Right kidney (tissue), 1 donor: ENCODE results near the gene PGAM2.
A peak's percentile ranks its signal among the peaks of the same experiment; 100 is the strongest.

Experiments used
- DNase-seq: peaks from one replicate; pipeline ENCODE4 v3.0.0-alpha.2; 2016

Gene PGAM2

DNA sequence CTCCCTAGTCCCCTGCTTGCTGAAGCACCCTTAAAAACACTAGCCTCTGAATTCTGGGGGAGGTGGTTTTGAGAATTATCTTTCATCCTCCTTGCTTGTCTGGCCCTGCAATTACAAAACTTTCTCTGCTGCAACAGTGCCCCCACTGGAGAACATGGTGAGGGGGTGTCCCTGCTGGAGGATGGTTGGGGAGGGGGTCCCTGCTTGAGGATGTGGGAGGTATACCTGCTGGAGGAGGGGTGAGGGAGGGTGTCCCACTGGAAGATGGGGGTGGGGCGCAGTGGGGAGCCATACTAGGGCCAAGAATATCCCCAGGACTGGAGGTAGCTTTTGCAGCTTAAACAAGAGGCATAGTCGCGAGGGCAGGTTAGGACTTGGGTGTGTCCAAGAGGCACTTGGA lies 20.2 kb upstream of the PGAM2 start:
- no peak for DNase-seq

DNA sequence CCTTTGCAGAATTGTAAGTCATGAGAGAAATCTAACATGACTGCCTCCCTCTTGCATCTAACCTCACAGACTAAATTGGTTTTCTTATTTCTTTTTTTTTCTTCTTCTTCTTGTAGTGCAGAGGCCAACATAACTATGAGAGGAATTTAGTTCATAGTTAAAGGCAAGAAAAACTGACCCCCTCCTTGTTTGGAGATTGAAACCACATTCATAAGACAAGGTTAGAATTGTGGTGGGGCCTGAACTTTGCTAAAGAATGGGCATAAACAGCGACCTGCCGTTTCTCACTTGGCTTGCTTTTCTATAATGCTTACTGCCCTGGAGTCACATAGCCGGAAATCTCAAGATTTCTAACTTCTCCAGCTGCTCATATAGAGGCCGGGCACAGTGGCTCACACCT lies 19.3 kb upstream of the PGAM2 start:
- no peak for DNase-seq

DNA sequence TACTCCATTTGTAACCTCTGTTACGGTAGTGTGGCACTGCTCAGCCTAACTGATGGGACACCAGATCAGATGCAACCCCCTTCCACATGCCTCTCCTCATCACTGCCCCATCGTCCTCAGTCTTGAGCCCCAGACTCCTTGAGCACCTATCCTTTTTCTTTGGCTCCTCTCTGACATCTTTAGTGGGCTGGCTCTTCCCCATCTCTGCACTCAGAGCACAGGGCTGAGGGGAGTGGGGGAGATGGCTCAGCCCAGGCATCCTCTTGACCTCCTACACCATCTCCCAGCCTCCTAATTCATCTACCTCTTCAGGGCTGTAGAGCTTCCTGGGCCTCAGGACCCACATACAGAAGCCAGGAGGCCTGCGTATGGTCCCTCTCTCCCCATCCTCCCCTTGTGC lies 18.4 kb upstream of the PGAM2 start:
- DNase-seq = no peak

GRCh38 chr7:44082541-44083207 lies 17.3 kb upstream of the PGAM2 start:
- DNase-seq = peak; percentile 83

- DNase-seq = no peak
Observed at GRCh38 chr7:44081266-44081748, 15.9 kb upstream of the PGAM2 start.

DNA sequence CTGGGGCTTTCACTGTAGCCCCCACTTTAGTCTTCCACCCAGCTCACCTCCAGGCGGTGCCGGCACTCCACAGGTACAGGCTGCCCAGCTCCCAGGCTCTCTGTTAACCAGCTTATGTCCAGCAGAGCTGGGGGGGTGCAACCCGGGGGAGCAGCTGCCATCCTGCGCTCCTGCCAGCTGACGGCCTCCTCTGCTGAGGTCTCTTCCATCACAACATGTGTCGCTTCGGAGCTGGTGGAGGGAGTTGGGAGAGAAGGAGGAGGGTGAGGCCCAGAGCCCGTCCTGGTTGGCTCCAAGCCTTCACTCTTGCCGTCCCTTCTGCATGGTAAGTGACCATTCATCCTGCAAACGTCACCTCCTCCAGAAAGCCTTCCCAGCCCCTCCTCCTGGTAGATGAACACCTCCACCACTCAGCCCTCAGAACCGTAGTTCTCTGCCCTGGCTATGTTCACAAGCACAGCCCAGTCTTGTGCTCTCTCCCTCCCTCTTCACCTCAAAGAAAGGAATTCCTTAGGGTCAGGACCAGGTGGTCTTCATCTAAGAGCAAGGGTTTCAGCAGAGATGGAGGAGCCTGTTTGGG lies 15.4 kb upstream of the PGAM2 start:
- DNase-seq = no peak

- DNase-seq = no peak
Observed at GRCh38 chr7:44080118-44080517, 14.8 kb upstream of the PGAM2 start.

DNA sequence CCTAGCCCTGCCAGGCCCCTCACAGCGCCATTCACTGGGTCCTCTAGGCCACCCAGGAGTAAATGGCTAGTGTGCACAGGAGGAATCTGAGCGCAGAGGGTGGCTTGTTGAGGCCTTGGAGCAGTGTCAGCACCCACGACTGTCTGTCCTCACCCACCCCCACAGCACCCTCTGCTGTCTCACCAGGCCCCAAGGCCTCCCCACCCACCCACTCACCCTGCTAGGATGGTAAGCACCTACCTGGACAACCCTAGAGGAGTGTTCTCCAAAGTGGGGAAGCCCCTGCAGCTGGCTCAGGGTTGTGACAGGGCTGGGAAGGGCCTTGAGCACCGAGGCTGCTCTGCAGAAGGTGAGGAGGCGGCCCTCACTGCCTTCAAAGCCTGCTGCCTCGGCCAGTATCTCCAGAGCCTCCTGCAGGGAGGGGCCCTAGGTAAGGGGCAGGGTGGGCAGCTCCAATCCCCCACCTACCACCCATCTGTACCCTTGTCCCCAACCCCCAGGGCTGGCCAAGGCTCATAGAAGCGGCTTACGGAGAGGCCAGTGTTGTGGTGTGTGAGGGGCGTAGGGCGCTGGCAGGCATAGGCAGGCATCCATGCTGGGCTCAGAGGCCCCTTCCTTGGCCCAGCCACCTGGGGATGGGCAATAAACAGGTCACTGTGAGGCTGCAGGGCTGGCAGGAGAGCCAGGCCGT lies 14.1 kb upstream of the PGAM2 start:
- DNase-seq = no peak

GRCh38 chr7:44078521-44078920 lies 13.2 kb upstream of the PGAM2 start:
- peak; percentile 58 for DNase-seq

DNA sequence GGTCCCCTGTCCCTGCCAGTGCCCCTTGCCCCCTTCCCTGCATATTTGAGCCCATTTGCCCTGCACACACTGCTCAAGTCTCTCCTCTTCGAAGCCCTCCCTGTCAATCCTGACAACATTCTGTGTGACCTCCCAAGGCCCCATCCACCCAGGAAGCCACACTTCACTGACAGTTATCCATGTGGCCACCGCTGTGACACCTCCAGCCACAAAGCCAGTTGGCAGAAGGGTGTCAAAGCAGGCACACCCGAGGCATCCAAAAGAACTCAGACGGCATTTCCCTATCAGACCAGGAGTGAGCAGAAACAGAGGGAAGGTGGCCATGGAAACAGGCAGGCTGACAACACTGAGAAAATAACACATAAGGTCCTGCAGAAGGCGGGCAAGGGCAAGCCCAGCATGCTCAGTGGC lies 12.3 kb upstream of the PGAM2 start:
- DNase-seq = no peak

DNA sequence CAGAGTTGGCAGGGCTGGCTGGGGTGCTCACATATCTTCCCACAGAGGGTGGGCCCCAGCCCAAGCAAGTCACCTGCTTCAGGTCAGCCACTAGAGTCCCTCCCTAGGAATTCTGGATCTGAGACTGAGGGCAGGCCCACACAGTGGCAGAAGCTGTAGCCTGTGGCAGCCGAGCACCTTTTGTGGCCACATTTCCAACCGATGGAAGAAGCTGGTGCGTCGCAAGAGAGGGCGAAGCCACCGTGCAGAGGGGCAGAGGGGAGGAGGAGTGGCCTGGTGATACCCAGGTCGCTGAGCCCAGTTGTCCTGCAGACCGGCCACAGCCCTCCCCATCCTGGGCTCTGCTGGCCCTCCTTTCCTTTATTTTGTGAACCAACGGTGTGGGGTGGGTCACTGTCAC lies 11.7 kb upstream of the PGAM2 start:
- DNase-seq = no peak

DNA sequence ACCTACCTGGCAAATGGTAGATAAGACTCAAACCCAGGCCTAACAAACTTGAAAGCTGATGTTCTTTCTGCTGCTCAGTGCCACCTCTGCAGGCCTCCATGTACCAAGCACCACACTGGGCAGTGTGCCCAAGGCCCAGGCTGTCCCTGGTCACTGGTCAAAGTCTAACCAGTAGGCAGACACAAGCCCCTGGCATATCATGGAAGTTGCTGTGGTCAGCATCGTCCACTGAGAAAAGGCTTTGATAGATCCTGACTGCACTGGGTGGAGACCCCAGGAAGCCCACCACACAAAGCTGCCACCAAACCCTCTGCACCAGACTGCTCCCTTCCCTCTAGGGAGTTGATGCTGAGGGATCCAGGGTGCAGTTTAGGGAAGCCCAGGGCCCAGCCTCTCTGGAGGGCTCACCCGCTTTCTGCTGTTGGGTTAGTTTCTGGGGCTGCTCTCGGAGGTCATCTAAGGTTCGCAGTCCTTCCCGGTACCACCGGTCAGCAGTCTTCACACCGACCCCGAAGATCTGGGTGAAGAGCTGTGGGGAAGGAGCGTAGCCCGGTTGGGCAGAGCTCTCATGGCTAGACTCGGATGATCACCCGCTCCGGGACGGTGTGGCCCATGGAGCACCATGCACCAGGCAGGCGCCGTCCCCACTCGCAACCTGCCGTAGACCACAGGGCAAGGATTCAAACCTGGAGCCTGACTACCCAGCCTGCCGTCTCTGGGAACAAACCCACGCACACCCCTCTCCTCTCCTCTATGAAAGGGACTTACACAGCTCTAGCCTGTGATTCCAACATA lies 10.9 kb upstream of the PGAM2 start:
- no peak for DNase-seq

- no peak for DNase-seq
Observed at GRCh38 chr7:44075296-44076075, 10.1 kb upstream of the PGAM2 start.

- no peak for DNase-seq
Observed at GRCh38 chr7:44074349-44074695, 9.0 kb upstream of the PGAM2 start.

GRCh38 chr7:44073664-44074348 lies 8.4 kb upstream of the PGAM2 start:
- DNase-seq = no peak

DNA sequence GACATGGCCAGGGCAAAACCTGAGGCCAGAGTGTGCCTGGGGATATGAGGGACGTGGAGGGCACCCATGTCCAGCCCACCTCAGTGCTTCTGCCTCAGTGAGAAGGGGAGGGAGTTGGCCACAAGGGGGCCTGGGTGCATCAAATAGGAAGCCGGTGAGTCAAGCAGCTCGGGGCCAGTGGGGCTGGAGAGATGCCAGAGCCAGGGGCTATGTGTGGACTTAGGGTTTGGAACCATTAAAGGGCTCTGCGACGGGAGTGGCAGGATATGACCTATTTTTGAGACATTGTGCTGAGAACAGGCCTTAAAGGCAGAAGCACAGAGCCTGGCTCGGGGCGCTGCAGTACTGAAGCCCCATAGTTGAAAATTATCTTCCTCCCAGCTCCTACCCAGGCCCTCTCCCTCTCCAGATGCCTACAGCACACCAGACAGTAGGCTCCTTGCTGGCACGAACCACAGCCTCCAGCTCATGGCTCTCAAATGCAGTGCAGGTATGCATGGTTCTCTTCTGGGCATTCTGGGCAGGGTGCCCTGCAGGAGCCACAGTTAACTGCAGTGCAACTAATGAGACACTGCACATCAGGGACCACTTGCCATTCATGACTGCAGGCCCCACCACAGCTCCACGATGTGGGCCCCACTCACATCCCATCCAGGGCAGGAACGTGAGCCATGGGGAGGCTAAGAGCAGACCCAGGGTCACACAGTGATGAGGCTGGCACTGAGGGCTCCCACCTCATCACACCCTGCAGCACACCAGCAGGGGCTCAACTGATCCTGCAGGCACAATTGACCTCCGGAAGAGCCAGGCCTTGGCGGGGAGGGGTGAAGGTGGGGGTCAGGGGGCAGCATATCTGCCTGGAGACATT lies 7.2 kb upstream of the PGAM2 start:
- no peak for DNase-seq

GRCh38 chr7:44071726-44072363 lies 6.5 kb upstream of the PGAM2 start:
- no peak for DNase-seq

DNA sequence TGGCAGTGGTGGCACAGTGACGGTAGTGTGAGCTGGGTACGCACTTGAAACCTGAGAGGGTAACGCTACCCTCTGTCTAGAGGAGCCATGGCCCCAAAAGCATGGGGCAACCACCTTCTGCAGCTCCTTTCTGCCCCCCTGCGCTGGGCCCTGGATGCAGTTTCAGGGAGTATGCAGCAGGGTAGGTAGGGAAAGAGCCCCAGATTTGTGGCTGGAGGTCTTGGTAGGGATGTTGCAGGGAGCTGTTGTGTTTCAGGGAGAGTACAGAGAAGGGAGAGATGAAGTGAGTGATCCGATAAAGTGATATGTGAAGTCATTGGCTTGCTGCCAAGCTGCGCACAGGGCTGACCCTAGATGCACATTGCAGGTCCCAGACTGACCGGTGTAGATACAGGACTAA lies 2.7 kb upstream of the PGAM2 start:
- DNase-seq = no peak

DNA sequence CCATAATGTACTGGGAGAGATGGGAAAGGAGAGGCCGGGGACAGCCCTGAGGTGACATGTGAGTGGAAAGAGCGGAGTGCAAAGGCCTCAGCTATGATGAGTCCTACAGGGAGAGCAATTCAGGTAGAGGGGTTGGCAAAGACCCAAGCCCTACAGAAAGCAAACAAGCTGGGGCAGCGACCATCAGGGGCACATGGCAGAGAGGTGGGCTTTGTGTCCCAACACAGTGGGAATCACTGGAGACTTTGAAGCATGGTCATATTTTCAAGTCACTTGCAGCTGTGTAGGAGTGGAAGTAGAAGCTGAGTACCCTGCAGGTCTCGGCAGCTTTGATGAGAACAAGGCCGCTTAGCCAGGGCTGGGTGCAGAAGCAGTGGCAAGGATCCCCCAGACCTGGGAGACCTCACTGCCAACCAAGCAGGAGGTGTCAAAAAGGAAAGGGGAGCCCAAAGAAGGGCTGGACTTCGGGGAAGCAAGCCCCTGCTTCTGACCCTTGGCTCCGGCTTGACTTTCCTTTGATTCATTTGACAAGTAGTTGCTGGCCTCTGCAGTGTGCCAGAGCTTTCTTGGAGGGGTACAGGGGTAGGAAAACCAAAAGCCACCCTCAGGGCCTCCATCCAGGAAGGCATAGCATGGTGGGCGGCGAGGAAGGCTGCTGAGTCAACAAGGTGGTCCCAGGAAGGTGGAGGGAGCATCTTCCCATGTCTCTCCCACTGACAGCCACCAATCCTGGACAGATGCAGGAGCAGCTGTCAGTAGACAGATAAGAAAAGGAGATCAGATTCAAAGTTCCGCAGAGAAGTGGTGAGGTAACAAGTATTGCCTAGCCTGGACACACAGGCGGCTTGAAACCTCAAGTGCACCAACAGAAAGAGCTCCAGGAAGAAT lies 1.9 kb upstream of the PGAM2 start:
- no peak for DNase-seq
